CD4-positive, alpha-beta T cell treated with Interleukin-4 for 4 hours (primary cell): ENCODE results near the gene SCYL3.

Experiments used
- DNase-seq: peaks from one replicate; pipeline ENCODE4 v3.0.0-alpha.2; 2020

SCYL3 gene

GRCh38 chr1:169809370-169810095, 84.2 kb downstream of the SCYL3 start:
- peak; percentile 64 for DNase-seq

DNA sequence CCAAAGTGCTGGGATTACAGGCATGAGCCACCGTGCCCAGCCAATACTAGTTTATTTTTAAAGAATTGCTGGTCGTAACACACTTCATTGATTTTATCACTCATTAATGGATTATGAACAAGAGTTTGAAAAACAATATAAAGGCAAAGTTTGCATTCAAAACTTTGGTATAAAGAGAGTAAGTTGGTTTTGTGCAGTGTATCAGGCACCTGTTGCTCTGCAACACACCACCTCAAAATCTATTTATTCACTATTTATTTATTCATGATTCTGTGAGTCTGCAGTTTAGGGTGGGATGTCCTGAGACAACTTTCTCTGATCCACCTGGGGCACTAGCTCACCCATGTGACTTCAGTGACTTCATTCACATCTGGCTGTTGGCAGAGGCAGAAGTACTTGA, 88.8 kb downstream of the SCYL3 start:
- DNase-seq: no peak

DNA sequence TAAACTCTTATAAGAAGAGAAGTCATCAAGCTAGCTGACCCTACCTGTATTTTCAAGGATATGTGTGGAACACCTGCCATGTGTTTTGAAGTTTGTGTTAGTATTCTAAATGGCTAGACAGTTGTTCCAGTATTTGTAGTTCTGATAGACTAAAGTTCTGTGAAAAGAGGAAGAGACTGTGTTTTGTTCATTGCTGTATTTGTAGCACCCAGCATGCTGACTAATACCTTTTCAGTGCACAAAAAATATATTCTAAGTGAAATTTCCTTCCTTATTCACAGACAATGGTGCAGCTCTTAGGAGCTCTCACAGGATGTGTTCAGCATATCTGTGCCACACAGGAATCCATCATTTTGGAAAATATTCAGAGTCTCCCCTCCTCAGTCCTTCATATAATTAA, 90.8 kb downstream of the SCYL3 start:
- DNase-seq: no peak
